OCI-LY3 (cell line): ENCODE data around the gene AKAP8L.

Source experiments
- H2AFZ ChIP-seq: fragments of 200-600, 300-600 bp; shearing (Covaris generic); 2 replicates; pipeline ENCODE4 v1.6.0; 2014; ENCODE audit warnings: antibody characterized with exemption, low read depth, low read length
- H3K27ac ChIP-seq: fragments of 200-600, 300-600 bp; sonication (generic); 2 replicates; pipeline ENCODE4 v1.5.1; 2014; ENCODE audit warnings: mild to moderate bottlenecking, low read length, moderate library complexity, mixed read lengths
- H3K27me3 ChIP-seq: fragments of 200-600, 300-600 bp; sonication (generic); 2 replicates; pipeline ENCODE4 v1.6.1; 2014; ENCODE audit warnings: low read depth, low read length, mixed read lengths
- H3K36me3 ChIP-seq: fragments of 200-600, 300-600 bp; sonication (generic); replicated peaks from 2 replicates; pipeline ENCODE3; 2014; ENCODE audit warnings: low read depth, low read length, mixed read lengths
- H3K4me1 ChIP-seq: fragments of 300-600, 200-600 bp; sonication (generic); 2 replicates; pipeline ENCODE4 v1.6.1; 2014; ENCODE audit warnings: low read length, mixed read lengths
- H3K4me2 ChIP-seq: fragments of 200-600, 300-600 bp; sonication (generic); 2 replicates; pipeline ENCODE4 v1.6.1; 2014; ENCODE audit warnings: low read length, mixed read lengths
- H3K4me3 ChIP-seq: fragments of 300-600, 200-600 bp; sonication (generic); 2 replicates; pipeline ENCODE4 v1.5.1; 2014; ENCODE audit warnings: antibody characterized with exemption, mild to moderate bottlenecking, low read length, moderate library complexity
- H3K79me2 ChIP-seq: fragments of 300-600, 200-600 bp; shearing (Covaris generic); 2 replicates; pipeline ENCODE4 v1.6.1; 2014; ENCODE audit warnings: mild to moderate bottlenecking, low read length, mixed read lengths
- H3K9ac ChIP-seq: fragments of 300-600, 200-600 bp; shearing (Covaris generic); 2 replicates; pipeline ENCODE4 v1.6.0; 2014; ENCODE audit warnings: mild to moderate bottlenecking, low read length, moderate library complexity
- H3K9me3 ChIP-seq: fragments of 200-600, 300-600 bp; shearing (Covaris generic); 2 replicates; pipeline ENCODE4 v1.6.1; 2014; ENCODE audit warnings: low read length, mixed read lengths; ENCODE audit not compliant: insufficient read depth
- H4K20me1 ChIP-seq: fragments of 200-600, 300-600 bp; sonication (generic); 2 replicates; pipeline ENCODE4 v1.6.1; 2016; ENCODE audit warnings: low read length, mixed read lengths; ENCODE audit not compliant: insufficient read depth
- CTCF ChIP-seq: fragments of 200-600, 300-600 bp; sonication (generic); IDR thresholded peaks from 2 replicates; pipeline ENCODE4 v1.5.1; 2014; ENCODE audit warnings: antibody characterized with exemption, low read length, low read depth
- EZH2phosphoT487 ChIP-seq: fragments of 200-600 bp; shearing (Covaris generic); IDR thresholded peaks from 2 replicates; pipeline ENCODE4 v1.6.1; 2018; ENCODE audit warnings: antibody characterized with exemption, mixed run types, low read depth

The AKAP8L gene

GRCh38 chr19:15378534-15379082 lies 40.2 kb downstream of the AKAP8L start:
- H2AFZ ChIP-seq = no peak overlapping the region; the same call in 1 of the 2 replicates
- H3K4me3 ChIP-seq = peak overlapping the region; percentile 92

GRCh38 chr19:15374796-15375440 lies 43.9 kb downstream of the AKAP8L start:
- peaks cover 47% of the 10 kb centered on the region for H4K20me1 ChIP-seq
- no peak overlapping the region for H3K4me2 ChIP-seq
- peaks cover 47% of the 10 kb centered on the region for H3K36me3 ChIP-seq
- TF ChIP-seq CTCF (no peak), EZH2phosphoT487 (no peak)
- peaks cover 12% of the 10 kb centered on the region for H3K4me1 ChIP-seq
- peaks cover 84% of the 10 kb centered on the region for H3K79me2 ChIP-seq
- H3K9ac ChIP-seq = no peak overlapping the region
- H2AFZ ChIP-seq = no peak overlapping the region
- no peak overlapping the region for H3K4me3 ChIP-seq
- H3K27me3 ChIP-seq = no peaks in the 10 kb centered on the region
- H3K9me3 ChIP-seq = no peaks in the 10 kb centered on the region
- no peak overlapping the region for H3K27ac ChIP-seq

More at GRCh38 chr19:15378534-15379082, 40.2 kb downstream of the AKAP8L start:
- peaks cover 65% of the 10 kb centered on the region for H3K79me2 ChIP-seq
- H3K27ac ChIP-seq = peak overlapping the region; percentile 83
- H3K4me1 ChIP-seq = peaks cover 21% of the 10 kb centered on the region
- H3K4me2 ChIP-seq = peak overlapping the region; percentile 90
- peaks cover 22% of the 10 kb centered on the region for H3K36me3 ChIP-seq
- no peak for TF ChIP-seq CTCF
- TF ChIP-seq EZH2phosphoT487 = no peak
- H3K27me3 ChIP-seq = no peaks in the 10 kb centered on the region
- H3K9me3 ChIP-seq = no peaks in the 10 kb centered on the region
- peaks cover 35% of the 10 kb centered on the region for H4K20me1 ChIP-seq
- peak overlapping the region; percentile 97 for H3K9ac ChIP-seq

GRCh38 chr19:15374105-15374651 lies 44.6 kb downstream of the AKAP8L start:
- peaks cover 55% of the 10 kb centered on the region for H3K36me3 ChIP-seq

More at GRCh38 chr19:15374105-15374651, 44.6 kb downstream of the AKAP8L start:
- Histone ChIP-seq H3K79me2 (peaks cover 81% of the 10 kb centered on the region), H3K4me2 (no peak overlapping the region), H3K4me3 (no peak overlapping the region), H3K4me1 (peaks cover 12% of the 10 kb centered on the region), H3K9me3 (no peaks in the 10 kb centered on the region), H4K20me1 (peaks cover 47% of the 10 kb centered on the region), H3K27ac (no peak overlapping the region), H3K9ac (no peak overlapping the region), H3K27me3 (no peaks in the 10 kb centered on the region), H2AFZ (no peak overlapping the region)
- TF ChIP-seq CTCF (no peak), EZH2phosphoT487 (no peak)
